Upper lobe of left lung (tissue), 6 donors: ENCODE measurements around the gene ABCA7. TPM values are rescaled to one million over a fixed set of nuclear protein-coding genes. Genes with fewer than 3 reads are reported as not detected.

Source experiments
- ATAC-seq, 2 donors: fragments of 200-7000 bp; cut with Tn5 transposase; one replicate each; pipeline ENCODE4 v1.9.1; 2022; ENCODE audit warnings: mild to moderate bottlenecking in 2 of 2, moderate library complexity in 2 of 2; ENCODE audit not compliant: low FRiP score in 2 of 2
- DNase-seq, 2 donors: peaks; one replicate each; pipeline ENCODE4 v3.0.0-alpha.2; 2019 to 2020
- H3K27ac ChIP-seq, 4 donors: fragments of 200-600 bp; sonication (generic); one replicate each; pipeline ENCODE4 v1.5.1; 2016 to 2019
- H3K27me3 ChIP-seq, 4 donors: fragments of 200-600 bp; sonication (generic); one replicate each; pipeline ENCODE4 v1.5.1; 2017 to 2019
- H3K36me3 ChIP-seq, 4 donors: fragments of 200-600 bp; sonication (generic); one replicate each; pipeline ENCODE4 v1.5.1; 2016 to 2019
- H3K4me1 ChIP-seq, 4 donors: fragments of 200-600 bp; sonication (generic); one replicate each; pipeline ENCODE4 v1.5.1; 2018 to 2019
- H3K4me3 ChIP-seq, 4 donors: fragments of 200-600 bp; sonication (generic); one replicate each; pipeline ENCODE4 v1.5.1; 2017 to 2019; ENCODE audit warnings: mild to moderate bottlenecking in 2 of 4, moderate library complexity in 1 of 4
- H3K9me3 ChIP-seq, 4 donors: fragments of 200-600 bp; sonication (generic); one replicate each; pipeline ENCODE4 v1.5.1; 2018 to 2019
- EP300 ChIP-seq, 4 donors: sonication (generic); formaldehyde crosslinking; IDR thresholded peaks; one replicate each; pipeline ENCODE4 v1.5.1; 2017; ENCODE audit warnings: antibody characterized with exemption in 4 of 4, control low read depth in 2 of 4
- POLR2A ChIP-seq, 4 donors: fragments of 450-650 bp; IDR thresholded peaks; one replicate each; pipeline ENCODE4 v1.5.1; 2016 to 2017; ENCODE audit warnings: antibody characterized with exemption in 4 of 4, mild to moderate bottlenecking in 2 of 4
- POLR2AphosphoS5 ChIP-seq, 2 donors: sonication (generic); formaldehyde crosslinking; IDR thresholded peaks; one replicate each; pipeline ENCODE4 v1.5.1; 2017; ENCODE audit warnings: antibody characterized with exemption in 2 of 2
- WGBS, 2 donors: methylation state at CpG; one replicate each; pipeline ENCODE4 v1.1.5; 2017 to 2018; 5-methylcytosine and 5-hydroxymethylcytosine counted together
- total RNA-seq, 6 donors: library from RNA; depleted of rRNA in 4 of 6; stranded (reverse); fragments of >200 nt in 4 of 6; gene quantifications; one replicate each; pipeline versions ENCODE4 v1.1.0 to v1.2.1, GENCODE V29; 2016 to 2021
- TF ChIP-seq, protein P1 (sequence below), 6 experiments: fragments of 450-650 bp in 4 of 6; fragments of 200-600 bp in 2 of 6; sonication (generic) in 2 of 6; IDR thresholded peaks; one replicate each; pipeline ENCODE4 v1.5.1; 2016 to 2019; ENCODE audit warnings: antibody characterized with exemption in 6 of 6
- donor health status: DM: no; HTN: no; CAD: no; lungs with moderate emphysema.
- donor health status: DM: no; HTN: yes; CAD: no; lungs with severe emphysema.

The ABCA7 gene
- total RNA-seq, 6 donors from 2014 or later = 34.1 to 224 (median 58.2) TPM

- H3K9me3 ChIP-seq = no peaks in the 10 kb centered on the region
- no peak for ATAC-seq
- H3K27me3 ChIP-seq = no peaks in the 10 kb centered on the region
- H3K4me1 ChIP-seq = peaks cover 21 to 41% (median 36%) of the 10 kb centered on the region in 4 donors
- TF ChIP-seq POLR2A (IDR thresholded peaks at IDR 0.05) (no peak), EP300 (IDR thresholded peaks at IDR 0.05) (no peak), POLR2AphosphoS5 (IDR thresholded peaks at IDR 0.05) (no peak)
- TF ChIP-seq, protein P1, sequence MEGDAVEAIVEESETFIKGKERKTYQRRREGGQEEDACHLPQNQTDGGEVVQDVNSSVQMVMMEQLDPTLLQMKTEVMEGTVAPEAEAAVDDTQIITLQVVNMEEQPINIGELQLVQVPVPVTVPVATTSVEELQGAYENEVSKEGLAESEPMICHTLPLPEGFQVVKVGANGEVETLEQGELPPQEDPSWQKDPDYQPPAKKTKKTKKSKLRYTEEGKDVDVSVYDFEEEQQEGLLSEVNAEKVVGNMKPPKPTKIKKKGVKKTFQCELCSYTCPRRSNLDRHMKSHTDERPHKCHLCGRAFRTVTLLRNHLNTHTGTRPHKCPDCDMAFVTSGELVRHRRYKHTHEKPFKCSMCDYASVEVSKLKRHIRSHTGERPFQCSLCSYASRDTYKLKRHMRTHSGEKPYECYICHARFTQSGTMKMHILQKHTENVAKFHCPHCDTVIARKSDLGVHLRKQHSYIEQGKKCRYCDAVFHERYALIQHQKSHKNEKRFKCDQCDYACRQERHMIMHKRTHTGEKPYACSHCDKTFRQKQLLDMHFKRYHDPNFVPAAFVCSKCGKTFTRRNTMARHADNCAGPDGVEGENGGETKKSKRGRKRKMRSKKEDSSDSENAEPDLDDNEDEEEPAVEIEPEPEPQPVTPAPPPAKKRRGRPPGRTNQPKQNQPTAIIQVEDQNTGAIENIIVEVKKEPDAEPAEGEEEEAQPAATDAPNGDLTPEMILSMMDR (IDR thresholded peaks at IDR 0.05) = no peak
- no peak overlapping the region for H3K27ac ChIP-seq
- 67 to 75% methylated on average over 12 to 14 of the region's 23 CpGs for WGBS, 2 donors
- peaks cover 0 to 13% (median 6%) of the 10 kb centered on the region in 4 donors for H3K36me3 ChIP-seq
- peak in 1 of 2 donors; percentile 75 for DNase-seq
- H3K4me3 ChIP-seq = no peak overlapping the region
Observed at GRCh38 chr19:1042689-1043511, 3.0 kb downstream of the ABCA7 start.

DNA sequence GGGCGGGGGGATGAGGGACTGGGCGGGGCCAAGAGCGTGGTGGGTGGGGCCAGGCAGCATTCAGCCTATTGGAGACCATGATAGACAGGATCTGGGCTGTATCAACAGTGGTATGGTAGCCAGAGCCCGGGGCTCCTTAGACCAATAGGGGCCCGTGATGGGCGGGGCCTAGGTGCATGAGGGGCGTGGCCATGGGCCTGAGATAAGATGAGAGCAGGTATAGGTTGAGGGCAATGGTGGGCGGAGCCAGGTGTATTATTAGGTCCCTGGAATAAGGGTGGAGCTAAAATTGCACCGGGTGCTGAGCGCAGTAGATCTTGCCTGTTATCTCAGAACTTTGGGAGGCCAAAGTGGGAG is 5.3 kb downstream of the ABCA7 start:
- no peaks in the 10 kb centered on the region for H3K27me3 ChIP-seq
- DNase-seq (peak in 1 of 2 donors; percentile 88), ATAC-seq (no peak)
- TF ChIP-seq EP300 (IDR thresholded peaks at IDR 0.05) (no peak), POLR2AphosphoS5 (IDR thresholded peaks at IDR 0.05) (no peak), POLR2A (IDR thresholded peaks at IDR 0.05) (no peak)
- TF ChIP-seq, protein P1 (IDR thresholded peaks at IDR 0.05) = no peak
- 90 to 92% methylated on average over 10 of the region's 10 CpGs for WGBS, 2 donors
- H3K27ac ChIP-seq = no peak overlapping the region
- no peaks in the 10 kb centered on the region for H3K9me3 ChIP-seq
- H3K4me3 ChIP-seq = no peak overlapping the region
- H3K36me3 ChIP-seq = peaks cover 0 to 12% (median 5%) of the 10 kb centered on the region in 4 donors
- peaks cover 11 to 19% (median 18%) of the 10 kb centered on the region in 4 donors for H3K4me1 ChIP-seq

DNA sequence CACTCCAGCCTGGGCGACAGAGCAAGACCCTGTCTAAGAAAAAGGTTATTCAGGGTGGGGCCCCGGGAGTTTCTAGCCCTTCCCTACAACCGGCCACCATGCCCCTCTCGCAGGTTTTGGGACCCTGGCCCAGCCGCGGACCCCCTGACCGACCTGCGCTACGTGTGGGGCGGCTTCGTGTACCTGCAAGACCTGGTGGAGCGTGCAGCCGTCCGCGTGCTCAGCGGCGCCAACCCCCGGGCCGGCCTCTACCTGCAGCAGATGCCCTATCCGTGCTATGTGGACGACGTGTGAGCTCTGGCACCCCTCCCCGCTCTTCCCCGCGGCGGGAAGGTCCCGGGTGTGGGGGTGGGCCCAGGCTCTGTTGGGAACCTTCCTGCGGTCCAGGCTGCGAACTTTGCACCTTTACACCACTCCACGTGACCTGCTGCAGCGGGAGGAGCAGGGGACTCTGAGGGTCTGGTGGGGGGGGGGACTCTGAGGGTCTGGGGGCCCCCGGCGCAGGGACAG is 6.3 kb downstream of the ABCA7 start:
- DNase-seq (peak in 1 of 2 donors; percentile 85), ATAC-seq (no peak)
- Histone ChIP-seq H3K9me3 (no peaks in the 10 kb centered on the region), H3K27ac (no peak overlapping the region), H3K4me3 (no peak overlapping the region), H3K36me3 (peaks cover 0 to 12% (median 5%) of the 10 kb centered on the region in 4 donors), H3K27me3 (no peaks in the 10 kb centered on the region), H3K4me1 (peaks cover 8 to 10% (median 9%) of the 10 kb centered on the region in 4 donors)
- WGBS, 2 donors = 95 to 98% methylated on average over 30 of the region's 33 CpGs
- TF ChIP-seq, protein P1 (IDR thresholded peaks at IDR 0.05) = no peak
- no peak for TF ChIP-seq POLR2A (IDR thresholded peaks at IDR 0.05)
- no peak for TF ChIP-seq POLR2AphosphoS5 (IDR thresholded peaks at IDR 0.05)
- TF ChIP-seq EP300 (IDR thresholded peaks at IDR 0.05) = no peak

- no peaks in the 10 kb centered on the region for H3K9me3 ChIP-seq
- DNase-seq = peak in 1 of 2 donors; percentile 85
- TF ChIP-seq POLR2AphosphoS5 (IDR thresholded peaks at IDR 0.05) = no peak
- TF ChIP-seq, protein P1 (IDR thresholded peaks at IDR 0.05) = no peak
- TF ChIP-seq POLR2A (IDR thresholded peaks at IDR 0.05) = no peak
- TF ChIP-seq EP300 (IDR thresholded peaks at IDR 0.05) = no peak
- H3K27me3 ChIP-seq = no peaks in the 10 kb centered on the region
- H3K4me3 ChIP-seq = no peak overlapping the region
- H3K4me1 ChIP-seq = peaks cover 0 to 6% (median under 1%) of the 10 kb centered on the region in 4 donors
- peaks cover 0 to 12% (median 5%) of the 10 kb centered on the region in 4 donors for H3K36me3 ChIP-seq
- ATAC-seq = no peak
- WGBS, 2 donors = 91% methylated on average over 27 to 71 of the region's 77 CpGs
- H3K27ac ChIP-seq = no peak overlapping the region
Observed at GRCh38 chr19:1046836-1047695, 7.2 kb downstream of the ABCA7 start.
